Ascending aorta (tissue), 2 donors: ENCODE data around the gene SLC35F3. TPM values are rescaled to one million over a fixed set of nuclear protein-coding genes. Genes with fewer than 3 reads are reported as not detected.
"Not testable (repeated sequence)": the region's sequence is repeated elsewhere in the genome, so short reads cannot be mapped to it uniquely, and the experiment has no call there.

Experiments
- DNase-seq, 2 donors: peaks; one replicate each; pipeline ENCODE4 v3.0.0-alpha.2; 2019; ENCODE audit warnings: low spot score in 2 of 2
- H3K27ac ChIP-seq, 2 donors: fragments of 200-600 bp; sonication (generic); one replicate each; pipeline ENCODE4 v1.5.1; 2016 to 2017; ENCODE audit warnings: mild to moderate bottlenecking in 1 of 2
- H3K27me3 ChIP-seq: fragments of 200-600 bp; sonication (generic); one replicate; pipeline ENCODE4 v1.5.1; 2017
- H3K36me3 ChIP-seq, 2 donors: fragments of 200-600 bp; sonication (generic); one replicate each; pipeline ENCODE4 v1.5.1; 2016
- H3K4me1 ChIP-seq, 2 donors: fragments of 200-600 bp; sonication (generic); one replicate each; pipeline ENCODE4 v1.5.1; 2016 to 2017; ENCODE audit warnings: mild to moderate bottlenecking in 1 of 2
- H3K4me3 ChIP-seq, 2 donors: fragments of 200-600 bp; sonication (generic); one replicate each; pipeline ENCODE4 v1.5.1; 2016 to 2017; ENCODE audit warnings: mild to moderate bottlenecking in 1 of 2
- H3K9me3 ChIP-seq, 2 donors: fragments of 200-600 bp; sonication (generic); one replicate each; pipeline ENCODE4 v1.5.1; 2016
- intact Hi-C: fragments of 100-400 bp; cut with DNase I; formaldehyde crosslinking; loops from one replicate; pipeline ENCODE4 v1.15.1; 2023
- total RNA-seq: library from RNA; depleted of rRNA; stranded (reverse); fragments of >200 nt; gene quantifications from one replicate; pipeline ENCODE4 v1.1.0, GENCODE V29; 2016
- TF ChIP-seq, protein P1 (sequence below), 3 experiments: fragments of 200-600 bp in 2 of 3; fragments of 450-650 bp in 1 of 3; sonication (generic) in 2 of 3; IDR thresholded peaks; one replicate each; pipeline ENCODE4 v1.5.1; 2016 to 2019; ENCODE audit warnings: antibody characterized with exemption in 3 of 3, mild to moderate bottlenecking in 1 of 3, moderate library complexity in 1 of 3

The SLC35F3 gene
- total RNA-seq, 1 donor from 2014 or later = 1.4 TPM

DNA sequence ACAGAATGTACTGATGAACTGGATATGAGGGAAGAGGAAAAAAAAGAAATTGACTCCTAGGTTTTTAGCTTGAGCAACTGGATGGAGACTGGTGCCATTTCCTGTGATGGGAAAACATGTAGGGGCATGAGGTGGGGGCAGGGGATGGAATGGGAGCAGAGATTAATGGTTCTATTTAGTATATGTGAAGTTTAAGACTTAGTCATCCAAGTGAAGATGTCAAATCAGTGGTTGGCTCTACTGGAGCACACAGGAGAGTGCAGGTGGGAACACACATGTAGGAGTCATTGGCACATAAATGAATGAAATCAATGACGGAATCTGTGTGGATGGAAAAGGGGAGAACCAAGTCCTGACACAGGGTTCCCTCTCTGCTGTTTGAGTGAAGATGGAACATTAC is 244.3 kb downstream of the SLC35F3 start:
- H3K27ac ChIP-seq = no peak overlapping the region
- DNase-seq = no peak
- intact Hi-C loops = no loop called here
- TF ChIP-seq, protein P1, sequence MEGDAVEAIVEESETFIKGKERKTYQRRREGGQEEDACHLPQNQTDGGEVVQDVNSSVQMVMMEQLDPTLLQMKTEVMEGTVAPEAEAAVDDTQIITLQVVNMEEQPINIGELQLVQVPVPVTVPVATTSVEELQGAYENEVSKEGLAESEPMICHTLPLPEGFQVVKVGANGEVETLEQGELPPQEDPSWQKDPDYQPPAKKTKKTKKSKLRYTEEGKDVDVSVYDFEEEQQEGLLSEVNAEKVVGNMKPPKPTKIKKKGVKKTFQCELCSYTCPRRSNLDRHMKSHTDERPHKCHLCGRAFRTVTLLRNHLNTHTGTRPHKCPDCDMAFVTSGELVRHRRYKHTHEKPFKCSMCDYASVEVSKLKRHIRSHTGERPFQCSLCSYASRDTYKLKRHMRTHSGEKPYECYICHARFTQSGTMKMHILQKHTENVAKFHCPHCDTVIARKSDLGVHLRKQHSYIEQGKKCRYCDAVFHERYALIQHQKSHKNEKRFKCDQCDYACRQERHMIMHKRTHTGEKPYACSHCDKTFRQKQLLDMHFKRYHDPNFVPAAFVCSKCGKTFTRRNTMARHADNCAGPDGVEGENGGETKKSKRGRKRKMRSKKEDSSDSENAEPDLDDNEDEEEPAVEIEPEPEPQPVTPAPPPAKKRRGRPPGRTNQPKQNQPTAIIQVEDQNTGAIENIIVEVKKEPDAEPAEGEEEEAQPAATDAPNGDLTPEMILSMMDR (IDR thresholded peaks at IDR 0.05) = no peak
- no peaks in the 10 kb centered on the region for H3K36me3 ChIP-seq
- H3K4me1 ChIP-seq = no peaks in the 10 kb centered on the region
- no peak overlapping the region for H3K4me3 ChIP-seq
- no peaks in the 10 kb centered on the region for H3K9me3 ChIP-seq
- H3K27me3 ChIP-seq = no peaks in the 10 kb centered on the region

DNA sequence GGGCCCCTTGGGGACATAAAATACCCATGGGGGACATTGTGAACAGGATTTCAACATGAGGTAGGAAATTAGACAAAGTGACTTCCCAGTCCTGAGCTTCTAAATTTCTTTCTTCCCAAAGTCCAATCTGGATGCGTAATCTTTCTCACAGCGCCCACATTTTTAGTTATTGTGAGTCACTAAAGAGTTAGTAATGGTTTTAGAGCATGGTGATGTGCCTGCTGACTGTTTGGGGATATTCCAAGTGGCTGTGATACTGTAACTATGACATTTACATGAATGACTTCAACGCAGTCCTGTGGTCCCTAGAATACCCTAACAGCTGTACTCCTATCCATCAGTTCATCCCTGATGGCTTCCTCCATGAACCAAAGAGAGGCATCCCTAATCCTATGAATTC is 244.7 kb downstream of the SLC35F3 start:
- TF ChIP-seq, protein P1 (IDR thresholded peaks at IDR 0.05) = no peak
- no peaks in the 10 kb centered on the region for H3K27me3 ChIP-seq
- H3K36me3 ChIP-seq = no peaks in the 10 kb centered on the region
- intact Hi-C loops = no loop called here
- DNase-seq = no peak
- H3K4me3 ChIP-seq = no peak overlapping the region
- no peak overlapping the region for H3K27ac ChIP-seq
- no peaks in the 10 kb centered on the region for H3K9me3 ChIP-seq
- H3K4me1 ChIP-seq = no peaks in the 10 kb centered on the region

DNA sequence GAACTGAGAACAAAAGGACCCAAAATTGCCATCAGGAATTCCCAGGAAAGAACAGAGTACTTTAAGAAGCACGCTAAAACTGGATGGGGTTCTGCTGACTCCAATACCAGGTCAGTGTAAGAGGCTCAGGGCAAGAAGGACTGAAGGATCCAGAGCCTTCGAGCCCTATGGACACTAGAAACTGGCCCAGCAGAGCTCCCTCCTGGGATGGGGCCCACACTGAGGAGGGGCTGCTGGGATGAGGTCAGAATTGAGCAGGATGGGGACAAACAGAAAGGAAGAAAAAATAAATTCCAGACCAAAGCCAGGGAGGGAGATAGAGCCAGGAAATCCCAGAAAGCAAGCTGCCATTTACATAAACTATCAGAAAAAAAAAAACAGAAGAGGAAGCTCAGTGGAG is 246.4 kb downstream of the SLC35F3 start:
- no peaks in the 10 kb centered on the region for H3K9me3 ChIP-seq
- no peak overlapping the region for H3K27ac ChIP-seq
- DNase-seq = no peak
- H3K27me3 ChIP-seq = no peaks in the 10 kb centered on the region
- TF ChIP-seq, protein P1 (IDR thresholded peaks at IDR 0.05) = no peak
- H3K36me3 ChIP-seq = no peaks in the 10 kb centered on the region
- H3K4me1 ChIP-seq = no peaks in the 10 kb centered on the region
- intact Hi-C loops = no loop called here
- no peak overlapping the region for H3K4me3 ChIP-seq

DNA sequence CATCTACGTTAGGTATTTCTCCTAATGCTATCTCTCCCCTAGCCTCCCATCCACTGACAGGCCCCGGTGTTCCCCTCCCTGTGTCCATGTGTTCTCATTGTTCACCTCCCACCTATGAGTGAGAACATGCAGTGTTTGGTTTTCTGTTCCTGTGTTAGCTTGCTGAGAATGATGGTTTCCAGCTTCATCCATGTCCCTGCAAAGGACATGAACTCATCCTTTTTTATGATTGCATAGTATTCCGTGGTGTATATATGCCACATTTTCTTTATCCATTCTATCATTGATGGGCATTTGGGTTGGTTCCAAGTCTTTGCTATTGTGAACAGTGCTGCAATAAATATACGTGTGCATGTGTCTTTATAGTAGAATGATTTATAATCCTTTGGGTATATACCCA is 247.9 kb downstream of the SLC35F3 start:
- intact Hi-C loops = not testable (repeated sequence)

DNA sequence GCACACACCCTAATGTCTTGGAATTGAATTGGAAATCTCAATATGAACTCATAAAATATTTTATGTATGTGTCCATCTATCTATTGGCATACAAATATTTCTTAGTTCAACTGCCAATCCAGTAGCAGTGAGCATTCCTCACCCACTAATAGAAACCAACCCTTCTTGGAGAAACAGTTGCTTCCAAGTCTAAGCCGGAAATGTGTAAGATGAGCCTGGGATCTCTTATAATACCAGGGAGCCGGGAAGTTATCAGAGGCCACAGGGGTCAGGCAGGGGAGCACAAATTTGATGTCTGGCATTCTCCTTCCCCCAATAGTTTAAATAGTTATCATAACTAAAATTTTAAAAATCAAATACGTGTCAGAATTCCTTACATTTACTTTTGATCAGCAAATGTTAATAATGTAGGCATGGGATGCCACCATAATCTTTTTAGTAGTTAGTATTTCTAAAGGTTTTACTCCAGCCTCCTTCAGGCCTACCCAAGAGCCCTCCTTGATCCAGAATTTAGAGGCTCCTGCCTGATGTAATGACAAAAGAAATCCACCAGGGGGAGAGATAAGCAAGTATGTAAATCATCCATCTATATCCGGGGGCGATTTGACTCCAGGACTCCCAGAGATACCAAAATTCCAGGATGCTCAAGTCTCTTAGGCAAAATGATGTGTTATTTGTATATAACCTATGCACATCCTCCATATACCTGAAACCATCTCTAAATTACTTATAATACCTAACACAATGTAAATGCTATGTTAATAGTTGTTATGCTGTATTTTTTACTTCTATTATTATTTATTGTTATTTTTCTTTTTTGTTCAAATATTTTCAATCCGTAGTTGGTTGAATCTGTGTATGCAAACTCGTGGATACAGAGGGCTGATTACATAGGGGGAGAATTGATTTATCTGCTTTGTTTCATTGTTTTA is 250.1 kb downstream of the SLC35F3 start:
- H3K9me3 ChIP-seq = no peaks in the 10 kb centered on the region
- H3K27me3 ChIP-seq = no peaks in the 10 kb centered on the region
- no peak overlapping the region for H3K4me3 ChIP-seq
- TF ChIP-seq, protein P1 (IDR thresholded peaks at IDR 0.05) = peak; percentile 40 to 81 (median 72)
- intact Hi-C loops = loop anchor here (1.0 kb wide), 1 partner anchor 172 kb away; no protein-coding TSS in a partner anchor
- no peaks in the 10 kb centered on the region for H3K4me1 ChIP-seq
- no peak overlapping the region for H3K27ac ChIP-seq
- no peak for DNase-seq
- no peaks in the 10 kb centered on the region for H3K36me3 ChIP-seq

More for the DNA sequence above, 247.9 kb downstream of the SLC35F3 start:
- H3K27me3 ChIP-seq, H3K4me3 ChIP-seq, H3K27ac ChIP-seq, H3K4me1 ChIP-seq, H3K9me3 ChIP-seq, DNase-seq, H3K36me3 ChIP-seq: not testable (repeated sequence)

DNA sequence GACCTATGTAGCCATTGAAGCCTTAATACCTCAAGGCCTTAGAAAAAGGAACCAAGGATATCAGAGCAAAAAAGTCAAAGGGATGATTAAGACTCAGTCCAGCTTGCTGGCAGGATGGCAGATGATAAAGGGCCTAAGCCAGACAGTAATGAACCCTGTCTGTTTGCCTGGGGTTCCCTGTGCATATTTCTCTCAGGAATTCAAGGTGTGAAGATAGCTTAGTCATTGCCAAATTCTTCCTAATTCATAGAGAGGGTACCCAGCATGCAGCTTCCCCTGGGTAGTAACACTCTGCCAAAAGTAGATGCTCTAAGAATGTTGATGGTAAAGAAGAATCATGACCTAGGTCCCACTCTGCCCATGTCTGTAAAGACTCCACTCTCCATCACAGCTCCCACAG is 258.2 kb downstream of the SLC35F3 start:
- Histone ChIP-seq H3K4me3 (no peak overlapping the region), H3K9me3 (no peaks in the 10 kb centered on the region), H3K27me3 (no peaks in the 10 kb centered on the region), H3K36me3 (no peaks in the 10 kb centered on the region), H3K4me1 (no peaks in the 10 kb centered on the region), H3K27ac (no peak overlapping the region)
- intact Hi-C loops = no loop called here
- DNase-seq = no peak
- TF ChIP-seq, protein P1 (IDR thresholded peaks at IDR 0.05) = no peak
